ENCODE results near the gene TACR2.

Gene TACR2

GRCh38 chr10:69400936-69401335, 15.8 kb downstream of the TACR2 start:
- DNase-seq: no peak

- DNase-seq: no peak
Measured at GRCh38 chr10:69398466-69398865, 18.3 kb downstream of the TACR2 start.

DNA sequence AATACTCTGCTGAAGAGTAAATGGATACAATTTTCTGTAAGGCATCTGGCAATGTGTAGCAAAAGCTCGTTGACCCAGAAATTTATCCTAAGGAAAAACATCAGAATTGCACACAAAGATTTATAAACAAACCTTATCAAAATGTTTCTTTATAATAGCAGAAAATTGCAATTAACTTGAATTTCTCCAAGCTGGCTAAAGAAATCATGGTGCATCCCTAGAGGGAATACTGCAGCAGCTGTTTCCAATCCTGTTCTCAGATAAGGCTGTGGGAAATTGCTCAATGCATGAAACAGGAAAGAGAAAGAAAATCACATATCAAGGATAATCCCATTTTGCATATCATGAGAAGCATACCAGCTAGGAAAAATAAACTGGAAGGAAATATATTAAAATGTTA, 18.7 kb downstream of the TACR2 start:
- no peak for DNase-seq

- peak; percentile 55 for DNase-seq
Measured at GRCh38 chr10:69394020-69394419, 22.7 kb downstream of the TACR2 start.

DNA sequence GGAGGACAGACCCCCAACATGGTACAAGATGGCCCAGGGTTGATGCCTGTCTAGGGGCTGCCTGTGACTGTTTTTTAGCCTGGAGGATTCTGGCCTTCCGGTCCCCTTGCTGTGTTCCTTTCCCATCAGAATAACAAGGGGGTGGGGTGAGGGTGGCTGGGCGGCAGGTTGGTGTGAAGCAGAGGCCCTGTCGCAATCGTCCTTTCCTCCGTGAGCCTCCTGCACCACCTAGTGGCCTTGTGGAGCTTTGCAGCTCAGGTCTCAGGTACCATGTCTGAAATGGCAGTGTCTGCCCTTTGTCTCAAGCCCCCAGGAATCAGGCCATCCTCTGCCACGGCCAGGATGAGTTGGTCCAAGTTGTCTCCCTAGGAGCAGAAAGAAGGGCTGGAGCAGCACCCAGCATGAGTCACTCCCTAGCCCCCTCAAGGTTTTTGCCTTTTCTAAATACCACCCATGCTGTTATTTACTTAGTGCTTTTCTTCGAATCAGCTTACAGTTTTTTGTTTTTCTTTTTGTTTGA, 24.2 kb downstream of the TACR2 start:
- DNase-seq: peak; percentile 85

GRCh38 chr10:69391158-69391557, 25.6 kb downstream of the TACR2 start:
- no peak for DNase-seq

DNA sequence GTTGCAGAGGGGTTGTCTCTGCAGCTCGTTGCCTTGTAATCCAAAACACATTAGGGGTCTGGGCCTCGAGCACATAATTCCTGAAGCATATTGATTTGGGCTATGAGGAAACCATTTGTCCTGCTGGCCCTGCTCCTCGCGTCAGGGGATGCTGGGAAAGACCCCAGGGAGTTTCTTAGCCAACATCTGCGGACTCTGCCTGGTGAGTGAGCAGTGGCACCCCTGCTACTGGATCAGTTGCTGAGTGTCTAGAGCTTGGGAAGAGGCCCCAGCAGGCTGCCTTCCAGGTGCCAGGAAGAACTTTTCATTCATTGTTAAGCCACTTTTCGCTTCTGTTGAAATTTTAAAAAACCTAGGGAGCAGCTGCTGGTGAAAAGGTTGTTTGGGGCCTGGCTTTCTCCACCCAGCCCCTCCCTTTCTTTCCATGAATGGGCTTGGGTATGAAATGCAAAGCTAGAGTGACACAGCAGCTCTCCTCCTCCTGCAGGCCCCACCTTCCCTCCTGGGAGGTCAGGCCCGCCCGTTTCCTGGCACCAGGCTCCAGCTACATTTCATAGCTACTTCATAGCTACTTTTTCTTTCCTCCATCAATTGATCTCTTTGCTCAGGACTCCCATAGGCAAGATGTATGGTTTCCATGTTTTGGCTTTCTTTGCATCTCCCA, 26.8 kb downstream of the TACR2 start:
- peak; percentile 32 for DNase-seq

- no peak for DNase-seq
Measured at GRCh38 chr10:69388488-69388887, 28.2 kb downstream of the TACR2 start.

DNA sequence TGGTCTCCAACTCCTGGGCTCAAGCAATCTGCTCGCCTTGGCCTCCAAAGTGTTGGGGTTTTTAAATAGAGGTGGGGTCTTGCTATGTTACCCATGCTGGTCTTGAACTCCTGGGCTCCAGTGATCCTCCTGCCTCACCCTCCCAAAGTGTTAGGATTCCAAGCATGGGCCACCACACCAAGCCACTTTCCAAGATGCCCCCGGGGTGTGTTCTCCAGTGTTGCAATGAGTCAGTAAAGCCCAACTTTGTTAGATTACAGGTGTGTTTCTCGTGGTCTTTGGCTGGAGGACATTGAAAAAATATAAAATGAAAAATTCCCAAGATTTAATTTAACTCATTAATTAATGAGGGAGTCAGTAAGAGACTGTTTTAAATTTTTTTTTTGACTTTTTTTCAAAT, 29.2 kb downstream of the TACR2 start:
- DNase-seq: no peak

DNA sequence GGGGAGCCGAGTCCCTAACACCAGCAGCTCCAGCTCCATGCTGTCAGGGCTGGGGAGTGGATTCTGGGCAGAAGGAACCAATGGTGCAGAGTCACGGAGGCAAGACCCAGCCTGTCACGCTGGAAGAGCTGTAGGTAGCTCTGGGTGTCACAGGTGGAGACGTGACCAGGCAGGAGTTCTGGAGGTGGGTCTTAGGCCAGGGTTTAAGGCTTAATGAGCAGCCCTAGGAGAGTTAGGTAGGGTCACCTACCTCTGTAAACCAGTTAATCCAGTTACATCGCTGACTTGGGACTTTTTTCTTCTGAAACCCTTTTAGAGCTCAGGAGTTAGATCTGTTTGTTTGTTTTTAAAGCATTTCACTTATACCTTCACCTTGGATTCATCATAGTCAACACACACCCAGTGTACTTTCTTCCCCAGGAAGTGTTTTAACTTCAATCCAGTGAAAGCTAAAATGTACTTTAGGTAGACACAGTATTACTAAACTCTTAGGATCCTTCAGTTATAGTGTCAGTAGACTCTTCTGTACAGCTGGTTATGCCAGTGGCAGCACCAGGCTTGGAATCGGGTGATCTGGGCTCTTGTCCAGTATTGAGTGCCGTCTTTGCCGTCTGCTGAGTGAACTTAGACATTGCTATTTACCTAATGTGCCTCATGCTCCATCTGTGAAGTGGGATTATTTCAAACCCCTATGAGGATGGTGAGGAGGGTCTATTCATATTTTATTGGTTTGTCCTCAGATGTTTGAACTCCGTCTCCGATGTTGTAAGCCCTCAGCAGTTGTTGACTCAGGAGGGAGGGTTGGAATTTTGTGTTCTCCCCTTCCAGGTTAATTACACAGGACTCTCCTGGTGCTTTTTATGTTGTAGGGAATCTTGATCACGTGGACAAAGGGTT, 31.0 kb downstream of the TACR2 start:
- no peak for DNase-seq

DNA sequence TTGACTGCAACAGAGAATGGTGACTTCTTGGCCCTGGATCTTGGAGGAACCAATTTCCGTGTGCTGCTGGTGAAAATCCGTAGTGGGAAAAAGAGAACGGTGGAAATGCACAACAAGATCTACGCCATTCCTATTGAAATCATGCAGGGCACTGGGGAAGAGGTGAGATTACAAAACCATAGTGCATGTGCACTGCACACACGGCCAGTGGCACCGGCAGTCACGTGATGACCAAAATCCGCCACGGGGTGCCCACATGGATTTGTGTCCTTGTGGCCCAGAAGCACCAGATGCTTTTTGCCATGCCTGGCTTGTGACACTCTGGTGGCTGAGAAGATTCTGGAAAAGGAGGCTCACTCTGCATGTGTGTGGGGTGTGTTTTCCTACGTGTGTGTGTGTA, 32.4 kb downstream of the TACR2 start:
- no peak for DNase-seq

GRCh38 chr10:69383558-69383957, 33.2 kb downstream of the TACR2 start:
- peak; percentile 81 for DNase-seq

GRCh38 chr10:69382382-69383117, 34.2 kb downstream of the TACR2 start:
- DNase-seq: peak; percentile 94

DNA sequence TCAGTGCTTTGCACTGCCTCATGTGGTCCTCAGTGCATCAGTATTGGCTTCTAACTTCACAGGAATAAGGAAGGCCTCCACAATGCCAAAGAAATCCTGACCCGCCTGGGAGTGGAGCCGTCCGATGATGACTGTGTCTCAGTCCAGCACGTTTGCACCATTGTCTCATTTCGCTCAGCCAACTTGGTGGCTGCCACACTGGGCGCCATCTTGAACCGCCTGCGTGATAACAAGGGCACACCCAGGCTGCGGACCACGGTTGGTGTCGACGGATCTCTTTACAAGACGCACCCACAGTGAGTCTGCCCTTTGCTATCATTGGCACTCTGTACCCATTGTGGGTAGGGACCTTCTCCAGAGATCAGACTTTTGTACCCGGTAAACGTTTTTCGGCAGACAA, 36.9 kb downstream of the TACR2 start:
- DNase-seq: no peak

DNA sequence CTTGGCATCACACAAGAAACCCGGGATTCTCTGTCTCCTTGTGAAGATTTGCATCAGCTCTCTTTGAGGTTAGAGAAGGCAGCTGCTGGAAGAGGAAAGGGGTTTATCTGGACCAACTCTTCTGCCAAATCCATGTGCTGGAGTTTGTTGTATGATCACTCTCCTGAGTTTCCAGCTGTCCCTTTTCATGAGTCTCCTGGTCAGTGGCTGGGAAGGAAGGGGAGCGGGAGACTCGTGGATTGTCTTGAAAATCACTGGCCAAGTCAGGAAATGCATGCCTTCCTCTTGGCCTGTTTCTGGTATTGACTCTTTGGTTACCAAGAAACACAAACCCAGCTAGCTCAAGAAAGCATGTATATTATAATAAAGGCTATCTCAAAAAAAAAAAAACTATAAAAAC, 38.8 kb downstream of the TACR2 start:
- no peak for DNase-seq

- DNase-seq: no peak
Measured at GRCh38 chr10:69377191-69377590, 39.5 kb downstream of the TACR2 start.

DNA sequence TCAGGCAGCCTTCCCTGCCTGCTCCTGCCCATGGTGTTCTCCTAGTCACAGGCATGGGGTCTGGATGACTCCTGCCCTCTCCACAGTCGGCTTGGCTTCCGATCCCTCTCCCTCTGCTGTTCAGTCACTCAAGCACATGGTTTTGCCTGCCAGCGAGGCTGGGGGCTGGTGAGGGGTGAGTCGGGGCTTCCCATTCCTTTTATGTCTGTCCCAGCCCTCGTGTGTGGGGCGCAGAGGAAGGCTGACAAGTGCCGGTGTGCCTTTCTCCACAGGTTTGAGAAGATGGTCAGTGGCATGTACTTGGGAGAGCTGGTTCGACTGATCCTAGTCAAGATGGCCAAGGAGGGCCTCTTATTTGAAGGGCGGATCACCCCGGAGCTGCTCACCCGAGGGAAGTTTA, 40.1 kb downstream of the TACR2 start:
- DNase-seq: no peak

DNA sequence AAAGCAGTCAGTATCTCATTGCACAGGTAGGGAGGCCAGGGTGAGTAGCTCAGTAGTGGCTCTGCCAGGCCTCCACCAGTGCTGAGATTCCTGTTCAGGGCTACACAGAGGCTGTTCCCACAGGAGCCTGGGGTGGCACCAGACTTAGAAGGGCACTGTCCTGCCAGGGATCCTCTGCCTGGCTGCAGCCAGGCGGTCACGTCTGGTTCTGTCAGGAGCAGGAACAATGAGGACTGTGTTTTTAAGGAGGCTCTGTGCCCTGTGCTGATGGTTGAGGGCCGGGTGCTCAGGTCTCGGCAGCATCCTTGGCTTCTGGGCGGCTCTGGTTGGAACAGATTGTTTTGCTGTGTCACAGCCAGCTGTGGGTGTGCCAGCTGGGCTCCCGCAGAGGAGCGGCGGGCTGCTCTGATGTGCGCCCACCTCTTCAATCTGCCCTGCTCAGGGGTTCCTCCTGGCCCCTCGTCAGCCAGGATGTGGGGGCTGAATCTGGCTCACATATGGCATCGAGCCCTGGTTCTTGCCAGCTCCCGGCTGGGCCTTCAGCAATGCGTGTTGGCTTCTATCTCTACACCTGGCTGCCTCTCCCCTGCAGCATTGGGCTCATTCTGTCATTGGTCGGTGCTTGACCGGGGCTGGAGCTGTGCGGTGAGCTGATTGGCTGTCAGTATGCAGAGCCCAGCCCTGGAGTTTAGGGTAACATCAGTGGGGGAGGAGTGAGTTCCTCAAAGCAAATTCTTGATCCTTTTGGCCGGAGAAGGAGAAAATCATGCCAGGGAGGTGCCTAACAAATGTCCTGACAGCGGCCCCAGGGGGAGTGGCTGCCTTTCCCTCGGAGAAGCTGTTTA, 41.2 kb downstream of the TACR2 start:
- DNase-seq: no peak

DNA sequence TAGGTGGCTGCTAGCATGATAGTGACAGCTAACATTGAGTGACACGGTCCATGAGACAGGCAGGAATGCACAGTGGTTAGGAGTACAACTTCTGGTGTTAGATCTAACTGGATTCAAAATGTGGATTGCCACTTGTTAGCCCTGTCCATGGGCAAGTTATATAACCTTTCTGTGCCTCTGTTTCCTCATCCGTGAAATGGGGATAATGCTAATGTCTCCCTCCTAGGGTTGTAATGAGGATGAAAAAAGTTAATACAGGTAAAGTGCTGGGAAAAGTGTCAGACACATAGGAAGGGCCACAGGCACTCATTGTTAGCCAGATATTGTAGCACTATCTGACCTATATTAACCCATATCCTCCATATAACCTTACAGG, 41.8 kb downstream of the TACR2 start:
- no peak for DNase-seq

- no peak for DNase-seq
Measured at GRCh38 chr10:69374242-69374641, 42.5 kb downstream of the TACR2 start.

DNA sequence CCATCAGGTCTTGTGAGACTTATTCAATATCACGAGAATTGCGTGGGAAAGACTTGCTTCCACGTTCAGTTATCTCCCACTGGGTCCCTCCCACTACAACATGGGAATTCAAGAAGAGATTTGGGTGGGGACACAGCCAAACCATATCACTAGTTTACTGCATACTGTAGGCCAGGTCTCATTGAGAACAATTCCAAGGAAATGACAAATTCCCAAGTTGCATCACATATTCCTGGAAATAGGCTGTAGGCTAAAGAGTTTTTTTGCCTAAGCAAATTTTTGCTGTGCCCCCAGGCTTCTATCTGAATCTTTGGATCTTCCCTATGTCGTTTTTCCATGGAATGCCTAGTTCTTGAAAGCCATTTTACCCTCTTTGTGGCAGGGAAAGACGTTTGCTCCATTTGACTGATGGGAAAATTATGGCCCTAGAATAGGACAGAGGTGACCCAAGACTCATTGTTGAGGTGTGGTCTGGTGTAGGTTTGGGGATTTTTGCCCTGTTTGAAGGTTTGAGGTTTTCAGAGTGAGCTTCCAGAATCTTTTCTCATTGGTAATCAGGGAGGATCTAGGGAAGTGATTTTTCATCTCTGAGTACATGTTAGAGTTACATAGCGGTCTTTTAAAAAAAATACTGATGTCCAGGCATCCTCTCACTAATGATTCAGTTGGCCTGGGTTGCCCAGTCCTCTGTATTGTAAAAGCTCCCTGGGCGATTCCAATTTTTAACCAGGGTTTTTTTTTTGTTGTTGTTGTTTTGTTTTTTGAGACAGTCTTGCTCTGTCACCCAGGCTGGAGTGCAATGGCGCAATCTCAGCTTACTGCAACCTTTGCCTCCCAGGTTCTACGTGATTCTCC, 44.4 kb downstream of the TACR2 start:
- peak; percentile 60 for DNase-seq

DNA sequence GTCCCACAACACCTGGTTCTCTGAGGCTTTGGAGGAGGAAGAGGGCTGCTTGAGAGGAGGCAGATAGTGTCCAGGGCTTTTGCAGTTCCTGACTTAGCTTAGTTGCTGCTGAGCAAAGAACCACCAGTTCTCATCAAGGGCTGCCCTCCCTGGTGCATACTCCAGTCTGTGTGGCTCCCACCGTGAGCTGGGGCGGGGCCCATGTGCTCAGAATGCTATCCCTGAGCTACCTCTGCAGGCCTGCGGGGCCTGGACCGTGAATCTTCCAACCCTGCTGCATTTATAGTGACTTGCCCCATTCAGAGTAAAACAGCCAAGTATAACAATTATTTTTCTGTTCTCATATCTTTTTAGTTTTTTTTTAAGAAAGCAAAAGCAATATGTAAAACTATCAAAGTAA, 49.2 kb downstream of the TACR2 start:
- no peak for DNase-seq

All from EL (cell line).